DMS153 treated with DMSO at 0.1 percent for 48 hours (cell line): ENCODE measurements around the gene NYAP1.
A peak's percentile ranks its signal among the peaks of the same experiment; 100 is the strongest.

Experiments
- DNase-seq: peaks from one replicate; lab custom pipeline; 2025; ENCODE audit not compliant: unreplicated experiment; lab: John Stamatoyannopoulos, UW

The NYAP1 gene

GRCh38 chr7:100456562-100456961, 27.2 kb upstream of the NYAP1 start:
- DNase-seq: no peak

GRCh38 chr7:100457033-100457432, 26.7 kb upstream of the NYAP1 start:
- DNase-seq: no peak

- no peak for DNase-seq
These were observed 19.5 kb upstream of the NYAP1 start, which contains the start of gene SPACDR for GRCh38 chr7:100464210-100464660. Gene SPACDR, minus strand, starts transcription at chr7:100464260. Its CDS starts 235 bp downstream, at chr7:100464025.

- DNase-seq: no peak
These were observed 18.9 kb upstream of the NYAP1 start for GRCh38 chr7:100464791-100465190.

- DNase-seq: no peak
These were observed 18.4 kb upstream of the NYAP1 start for GRCh38 chr7:100465299-100465698.

- peak; percentile 58 for DNase-seq
These were observed 17.9 kb upstream of the NYAP1 start for GRCh38 chr7:100465702-100466311.

- no peak for DNase-seq
These were observed 16.8 kb upstream of the NYAP1 start for GRCh38 chr7:100466653-100467605.

GRCh38 chr7:100467638-100468373, 15.9 kb upstream of the NYAP1 start:
- no peak for DNase-seq

- DNase-seq: peak; percentile 61
These were observed 14.3 kb upstream of the NYAP1 start for GRCh38 chr7:100469227-100470044.

- DNase-seq: no peak
These were observed 12.7 kb upstream of the NYAP1 start for GRCh38 chr7:100471021-100471420.

GRCh38 chr7:100472121-100472851, 11.4 kb upstream of the NYAP1 start:
- no peak for DNase-seq

- no peak for DNase-seq
These were observed 10.8 kb upstream of the NYAP1 start for GRCh38 chr7:100472854-100473499.

GRCh38 chr7:100475549-100475948, 8.2 kb upstream of the NYAP1 start:
- DNase-seq: no peak

- no peak for DNase-seq
These were observed 7.5 kb upstream of the NYAP1 start for GRCh38 chr7:100476101-100476780.

- no peak for DNase-seq
These were observed 6.5 kb upstream of the NYAP1 start for GRCh38 chr7:100476903-100477870.

GRCh38 chr7:100477871-100478267, 5.9 kb upstream of the NYAP1 start:
- DNase-seq: no peak

GRCh38 chr7:100478958-100479660, 4.6 kb upstream of the NYAP1 start, which contains the start of gene TSC22D4:
Gene TSC22D4, minus strand, starts transcription at chr7:100479214. Its CDS starts 1,176 bp downstream, at chr7:100478038.
- DNase-seq: peak; percentile 73
